Endothelial cell of hepatic sinusoid (primary cell): ENCODE measurements around the gene PLEKHG5.
"Not testable (repeated sequence)": the region's sequence is repeated elsewhere in the genome, so short reads cannot be mapped to it uniquely, and the experiment has no call there.

ENCODE experiments used
- in situ Hi-C: cut with HindIII; loops from 2 replicates; pipeline ENCODE4 v1.10.0; 2017; ENCODE audit warnings: low sequenced_read_pairs

Gene PLEKHG5

GRCh38 chr1:6428453-6428852, 63.0 kb downstream of the PLEKHG5 start:
- in situ Hi-C loops, result not testable (repeated sequence)

GRCh38 chr1:6427441-6428390, 63.8 kb downstream of the PLEKHG5 start:
- in situ Hi-C loops, result no loop called here

DNA sequence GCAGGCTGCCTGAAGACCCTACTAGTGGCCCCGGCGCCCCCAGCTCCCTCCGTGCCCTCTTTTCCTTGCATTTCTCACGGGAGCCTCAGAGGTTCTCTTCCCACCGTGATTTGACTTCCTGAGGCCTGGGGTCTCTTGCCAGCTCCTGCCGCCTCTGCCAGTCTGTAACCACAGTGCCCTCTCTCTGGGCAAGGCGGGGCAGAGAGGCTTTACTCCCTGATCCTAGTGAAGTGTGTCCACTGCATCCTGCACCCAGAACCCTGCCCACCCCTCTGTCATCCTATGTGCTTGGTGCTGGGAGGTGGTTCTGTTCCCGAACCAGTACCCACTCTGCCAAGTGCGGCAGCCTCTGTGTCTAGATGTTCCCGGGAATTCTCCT, 64.5 kb downstream of the PLEKHG5 start:
- in situ Hi-C loops, result no loop called here

DNA sequence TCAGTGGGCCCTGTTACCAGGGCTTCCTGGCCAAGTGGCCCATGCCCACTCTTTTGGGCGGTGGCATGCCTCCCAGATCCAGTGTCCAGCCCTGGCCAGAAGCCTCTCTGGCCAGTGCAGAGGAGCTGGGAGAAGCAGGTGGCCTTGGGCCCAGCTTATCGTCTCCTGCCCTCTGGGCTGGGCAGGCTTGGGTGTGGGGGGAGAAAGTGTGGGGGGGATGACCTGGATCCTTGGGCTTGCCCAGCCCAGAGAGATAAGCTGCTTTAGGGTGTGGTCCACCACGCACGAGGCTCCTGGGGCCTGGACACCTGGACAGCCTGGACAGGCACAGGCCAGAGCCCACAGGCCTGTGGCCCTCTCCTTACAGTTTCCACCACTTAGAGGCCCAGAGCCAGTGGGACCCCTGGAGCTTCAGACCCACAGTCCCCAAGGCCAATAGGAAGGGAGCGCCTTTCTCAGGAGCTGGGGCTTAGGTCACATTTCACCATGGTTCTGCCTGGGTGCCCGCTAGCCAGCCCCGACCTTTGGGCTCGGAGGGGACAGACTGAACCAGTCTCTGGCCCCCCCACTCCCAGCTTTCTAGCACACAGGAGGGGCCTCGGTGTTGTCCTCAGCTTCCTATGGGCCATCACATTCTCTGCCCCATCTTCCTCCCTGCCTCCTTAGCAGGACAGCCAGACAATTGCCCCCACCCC, 65.0 kb downstream of the PLEKHG5 start:
- in situ Hi-C loops, result no loop called here

DNA sequence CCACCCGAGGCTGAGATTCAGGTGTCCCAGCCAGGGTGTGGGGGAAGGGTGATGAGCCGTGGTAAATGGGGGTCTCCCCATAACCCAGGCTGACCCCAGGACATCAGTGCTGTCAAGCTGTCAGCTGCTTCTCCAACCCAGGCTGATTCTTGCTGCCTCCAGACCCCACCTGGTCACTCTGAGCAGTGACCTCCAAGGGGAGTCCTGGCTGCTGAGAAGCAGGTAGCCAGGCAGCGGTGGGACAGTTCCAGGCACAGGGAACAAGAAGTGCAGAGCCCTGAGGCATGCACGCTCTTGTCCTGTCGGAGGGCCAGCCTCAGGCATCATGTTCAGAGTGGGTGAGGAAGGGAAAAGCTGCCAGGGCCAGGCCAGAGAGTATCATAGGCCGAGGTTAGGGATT, 65.8 kb downstream of the PLEKHG5 start:
- in situ Hi-C loops, result no loop called here

DNA sequence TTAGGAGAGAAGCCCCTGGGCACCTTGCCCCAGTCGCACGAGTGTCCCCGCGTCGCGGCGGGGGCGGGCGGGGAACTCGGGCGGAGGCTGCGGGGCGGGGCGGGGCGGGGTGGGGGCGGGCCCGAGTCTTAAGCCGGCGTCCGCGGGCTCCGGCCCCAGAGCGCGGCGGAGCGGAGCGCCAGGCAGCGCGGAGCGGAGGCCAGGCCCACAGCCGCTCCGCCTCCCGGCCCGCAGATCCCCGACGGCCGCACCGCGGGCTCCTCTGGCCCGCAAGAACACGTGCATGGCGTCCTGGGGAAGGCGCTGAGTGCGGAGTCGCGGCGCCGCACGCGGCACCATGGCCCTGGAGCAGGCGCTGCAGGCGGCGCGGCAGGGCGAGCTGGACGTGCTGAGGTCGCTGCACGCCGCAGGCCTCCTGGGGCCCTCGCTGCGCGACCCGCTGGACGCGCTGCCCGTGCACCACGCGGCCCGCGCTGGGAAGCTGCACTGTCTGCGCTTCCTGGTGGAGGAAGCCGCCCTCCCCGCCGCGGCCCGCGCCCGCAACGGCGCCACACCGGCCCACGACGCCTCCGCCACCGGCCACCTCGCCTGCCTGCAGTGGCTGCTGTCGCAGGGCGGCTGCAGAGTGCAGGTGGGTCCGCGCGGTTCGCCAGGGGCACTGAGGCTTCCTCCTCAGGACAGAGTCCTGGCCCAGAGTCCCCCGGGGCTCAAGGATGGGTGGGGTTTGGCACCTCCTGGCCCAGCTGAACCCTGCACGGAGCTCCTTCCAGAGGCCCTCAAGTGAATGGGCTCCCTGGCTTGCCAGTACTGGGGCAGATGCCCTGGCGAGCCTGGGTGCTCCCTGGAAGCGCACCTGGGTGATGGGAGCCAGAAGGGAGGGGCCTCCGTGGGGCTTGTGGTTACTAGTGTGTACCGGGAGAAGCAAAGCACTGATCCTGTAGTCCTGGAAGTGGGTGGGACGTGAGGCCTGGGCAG, 66.6 kb downstream of the PLEKHG5 start, which contains the start of gene ESPN:
Gene ESPN, plus strand, starts transcription at position 158 of the 975 bp plus-strand sequence. Its CDS starts 180 bp downstream, at position 338.
- in situ Hi-C loops, result no loop called here

GRCh38 chr1:6424000-6424565, 67.4 kb downstream of the PLEKHG5 start:
- in situ Hi-C loops, result no loop called here

DNA sequence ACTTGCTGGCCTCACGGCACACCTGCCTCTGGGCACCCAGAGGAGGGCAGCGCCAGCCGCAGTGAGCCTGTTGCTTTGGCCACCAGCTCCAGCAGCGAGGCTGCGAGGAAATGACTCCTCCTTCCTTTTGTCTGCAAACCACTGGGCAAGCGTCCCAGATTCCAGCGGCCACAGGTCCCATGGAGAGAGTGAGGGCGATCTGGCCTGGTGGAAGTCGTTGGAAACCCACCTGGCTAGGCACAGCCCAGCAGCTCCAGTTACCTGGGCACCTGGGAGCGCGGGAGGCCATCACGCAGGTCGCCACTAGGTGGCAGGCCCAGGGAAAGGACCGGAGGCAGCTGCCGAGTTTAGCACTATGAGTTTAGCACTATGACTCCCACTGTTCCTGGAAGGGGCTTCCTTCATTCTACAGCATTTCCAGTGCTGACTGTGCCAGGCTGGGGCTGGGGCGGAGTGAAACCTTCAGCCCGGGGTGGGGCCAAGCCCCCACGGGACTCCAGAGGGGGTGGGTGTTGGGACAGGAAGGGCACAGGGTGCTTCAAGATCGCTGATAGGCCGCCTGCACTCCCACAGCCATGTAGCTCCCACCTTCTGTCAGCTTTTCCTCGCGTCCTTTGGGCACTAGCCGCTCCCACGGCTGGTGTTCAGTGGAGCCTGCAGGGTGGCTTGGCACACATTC, 68.0 kb downstream of the PLEKHG5 start:
- in situ Hi-C loops, result no loop called here

DNA sequence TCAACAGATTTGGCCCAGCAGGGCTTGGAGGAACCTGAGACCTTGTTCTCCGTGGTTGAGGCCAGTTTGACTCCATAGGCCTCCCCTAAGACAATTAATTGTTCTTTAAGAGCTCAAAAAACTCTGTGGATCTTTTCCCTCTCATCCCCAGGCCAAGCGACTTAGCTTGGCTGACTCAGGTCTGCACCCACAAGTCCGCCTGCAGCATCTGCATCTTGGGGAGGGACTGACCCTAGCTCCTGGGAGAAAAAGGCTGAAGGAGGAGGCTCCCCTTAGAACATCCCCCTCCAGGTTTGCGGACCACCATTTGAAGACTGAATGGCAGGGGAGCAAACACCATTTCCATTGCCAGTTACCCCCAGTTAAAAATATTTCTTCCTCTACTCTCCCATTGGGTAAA, 70.2 kb downstream of the PLEKHG5 start:
- in situ Hi-C loops, result no loop called here

- in situ Hi-C loops, result no loop called here
These were observed 70.9 kb downstream of the PLEKHG5 start for GRCh38 chr1:6420454-6421042.

- in situ Hi-C loops, result no loop called here
These were observed 71.5 kb downstream of the PLEKHG5 start, which contains the start of gene HES2 for GRCh38 chr1:6419804-6420453. Gene HES2, minus strand, starts transcription at chr1:6419919. Its CDS starts 99 bp downstream, at chr1:6419820.

GRCh38 chr1:6419397-6419803, 72.1 kb downstream of the PLEKHG5 start:
- in situ Hi-C loops, result no loop called here

- in situ Hi-C loops, result no loop called here
These were observed 72.6 kb downstream of the PLEKHG5 start for GRCh38 chr1:6418668-6419396.

GRCh38 chr1:6417961-6418667, 73.4 kb downstream of the PLEKHG5 start:
- in situ Hi-C loops, result no loop called here
